Ascending aorta (tissue), 2 donors: ENCODE measurements around the gene NCBP2L. TPM values are rescaled to one million over a fixed set of nuclear protein-coding genes. Genes with fewer than 3 reads are reported as not detected.

ENCODE experiments used
- DNase-seq, 2 donors: peaks; one replicate each; pipeline ENCODE4 v3.0.0-alpha.2; 2019; ENCODE audit warnings: low spot score in 2 of 2
- H3K27ac ChIP-seq, 2 donors: fragments of 200-600 bp; sonication (generic); one replicate each; pipeline ENCODE4 v1.5.1; 2016 to 2017; ENCODE audit warnings: mild to moderate bottlenecking in 1 of 2
- H3K27me3 ChIP-seq: fragments of 200-600 bp; sonication (generic); one replicate; pipeline ENCODE4 v1.5.1; 2017
- H3K36me3 ChIP-seq, 2 donors: fragments of 200-600 bp; sonication (generic); one replicate each; pipeline ENCODE4 v1.5.1; 2016
- H3K4me1 ChIP-seq, 2 donors: fragments of 200-600 bp; sonication (generic); one replicate each; pipeline ENCODE4 v1.5.1; 2016 to 2017; ENCODE audit warnings: mild to moderate bottlenecking in 1 of 2
- H3K4me3 ChIP-seq, 2 donors: fragments of 200-600 bp; sonication (generic); one replicate each; pipeline ENCODE4 v1.5.1; 2016 to 2017; ENCODE audit warnings: mild to moderate bottlenecking in 1 of 2
- H3K9me3 ChIP-seq, 2 donors: fragments of 200-600 bp; sonication (generic); one replicate each; pipeline ENCODE4 v1.5.1; 2016
- CTCF ChIP-seq, 3 experiments: fragments of 200-600 bp in 2 of 3; fragments of 450-650 bp in 1 of 3; sonication (generic) in 2 of 3; IDR thresholded peaks; one replicate each; pipeline ENCODE4 v1.5.1; 2016 to 2019; ENCODE audit warnings: antibody characterized with exemption in 3 of 3, mild to moderate bottlenecking in 1 of 3, moderate library complexity in 1 of 3
- intact Hi-C: fragments of 100-400 bp; cut with DNase I; formaldehyde crosslinking; loops from one replicate; pipeline ENCODE4 v1.15.1; 2023
- total RNA-seq: library from RNA; depleted of rRNA; stranded (reverse); fragments of >200 nt; gene quantifications from one replicate; pipeline ENCODE4 v1.1.0, GENCODE V29; 2016

Gene NCBP2L
- total RNA-seq, 1 donor from 2014 or later: not detected

- Histone ChIP-seq H3K4me1 (no peaks in the 10 kb centered on the region), H3K4me3 (peak overlapping the region; percentile 44 to 81), H3K27me3 (no peaks in the 10 kb centered on the region), H3K9me3 (no peaks in the 10 kb centered on the region), H3K36me3 (no peaks in the 10 kb centered on the region), H3K27ac (no peak overlapping the region)
- no peak for TF ChIP-seq CTCF (IDR thresholded peaks at IDR 0.05)
- intact Hi-C loops: no loop called here
- no peak for DNase-seq
Observed at GRCh38 chrX:107773206-107773605, 4.3 kb upstream of the NCBP2L start.

GRCh38 chrX:107773906-107774435 is 3.6 kb upstream of the NCBP2L start:
- intact Hi-C loops: no loop called here

GRCh38 chrX:107775000-107775733 is 2.4 kb upstream of the NCBP2L start:
- H3K27me3 ChIP-seq: no peaks in the 10 kb centered on the region
- H3K36me3 ChIP-seq: no peaks in the 10 kb centered on the region
- H3K4me1 ChIP-seq: no peaks in the 10 kb centered on the region
- intact Hi-C loops: loop anchor here (1.0 to 5.0 kb wide), 2 partner anchors 52 to 147 kb away; partner anchors contain the start of genes MID2 and PRPS1
- no peak for DNase-seq
- TF ChIP-seq CTCF (IDR thresholded peaks at IDR 0.05): no peak
- H3K27ac ChIP-seq: peak overlapping the region; percentile 82 to 88
- peak overlapping the region; percentile 44 to 81 for H3K4me3 ChIP-seq
- no peaks in the 10 kb centered on the region for H3K9me3 ChIP-seq

More at GRCh38 chrX:107773906-107774435, 3.6 kb upstream of the NCBP2L start:
- H3K4me3 ChIP-seq: peak overlapping the region; percentile 44 to 81
- H3K36me3 ChIP-seq: no peaks in the 10 kb centered on the region
- DNase-seq: no peak
- H3K4me1 ChIP-seq: no peaks in the 10 kb centered on the region
- TF ChIP-seq CTCF (IDR thresholded peaks at IDR 0.05): no peak
- no peak overlapping the region for H3K27ac ChIP-seq
- no peaks in the 10 kb centered on the region for H3K9me3 ChIP-seq
- no peaks in the 10 kb centered on the region for H3K27me3 ChIP-seq

GRCh38 chrX:107775734-107776511 is 1.6 kb upstream of the NCBP2L start, which contains the start of gene TSC22D3:
Gene TSC22D3 (minus strand): TSS chrX:107775787. CDS start chrX:107775419, 368 bp downstream.
- no peaks in the 10 kb centered on the region for H3K4me1 ChIP-seq

More at GRCh38 chrX:107775734-107776511, 1.6 kb upstream of the NCBP2L start, which contains the start of gene TSC22D3:
- Histone ChIP-seq H3K4me3 (peak within 1 kb of the TSS; percentile 44 to 81), H3K27me3 (no peaks in the 10 kb centered on the region), H3K27ac (peak within 1 kb of the TSS; percentile 82 to 88), H3K9me3 (no peaks in the 10 kb centered on the region), H3K36me3 (no peaks in the 10 kb centered on the region)
- TF ChIP-seq CTCF (IDR thresholded peaks at IDR 0.05): peak in 2 of 3 experiments; percentile 11 to 26
- peak; percentile 47 to 90 for DNase-seq
- intact Hi-C loops: loop anchor here (1.0 to 5.0 kb wide), 4 partner anchors 43 to 148 kb away; partner anchors contain the start of genes MID2 and PRPS1
